ENCODE measurements around the gene CACNA2D3.

- no peak for TF ChIP-seq EZH2 (IDR thresholded peaks at IDR 0.05; ENCODE audit: low read length)
- TF ChIP-seq, protein P1, sequence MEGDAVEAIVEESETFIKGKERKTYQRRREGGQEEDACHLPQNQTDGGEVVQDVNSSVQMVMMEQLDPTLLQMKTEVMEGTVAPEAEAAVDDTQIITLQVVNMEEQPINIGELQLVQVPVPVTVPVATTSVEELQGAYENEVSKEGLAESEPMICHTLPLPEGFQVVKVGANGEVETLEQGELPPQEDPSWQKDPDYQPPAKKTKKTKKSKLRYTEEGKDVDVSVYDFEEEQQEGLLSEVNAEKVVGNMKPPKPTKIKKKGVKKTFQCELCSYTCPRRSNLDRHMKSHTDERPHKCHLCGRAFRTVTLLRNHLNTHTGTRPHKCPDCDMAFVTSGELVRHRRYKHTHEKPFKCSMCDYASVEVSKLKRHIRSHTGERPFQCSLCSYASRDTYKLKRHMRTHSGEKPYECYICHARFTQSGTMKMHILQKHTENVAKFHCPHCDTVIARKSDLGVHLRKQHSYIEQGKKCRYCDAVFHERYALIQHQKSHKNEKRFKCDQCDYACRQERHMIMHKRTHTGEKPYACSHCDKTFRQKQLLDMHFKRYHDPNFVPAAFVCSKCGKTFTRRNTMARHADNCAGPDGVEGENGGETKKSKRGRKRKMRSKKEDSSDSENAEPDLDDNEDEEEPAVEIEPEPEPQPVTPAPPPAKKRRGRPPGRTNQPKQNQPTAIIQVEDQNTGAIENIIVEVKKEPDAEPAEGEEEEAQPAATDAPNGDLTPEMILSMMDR (optimal IDR thresholded peaks at IDR 0.05 in 1 of 3, IDR thresholded peaks at IDR 0.05 in 1 of 3, conservative IDR thresholded peaks at IDR 0.05 in 1 of 3; ENCODE audit: extremely low read depth in 1 of 3, insufficient read depth in 2 of 3, low read length in 3 of 3), result no peak
Measured at GRCh38 chr3:54547051-54547450, 424.7 kb downstream of the CACNA2D3 start.
